ENCODE results near the gene TMOD1.

The TMOD1 gene

GRCh38 chr9:97518166-97518908 lies 16.9 kb downstream of the TMOD1 start:
- DNase-seq (ENCODE audit: low spot score) = no peak

DNA sequence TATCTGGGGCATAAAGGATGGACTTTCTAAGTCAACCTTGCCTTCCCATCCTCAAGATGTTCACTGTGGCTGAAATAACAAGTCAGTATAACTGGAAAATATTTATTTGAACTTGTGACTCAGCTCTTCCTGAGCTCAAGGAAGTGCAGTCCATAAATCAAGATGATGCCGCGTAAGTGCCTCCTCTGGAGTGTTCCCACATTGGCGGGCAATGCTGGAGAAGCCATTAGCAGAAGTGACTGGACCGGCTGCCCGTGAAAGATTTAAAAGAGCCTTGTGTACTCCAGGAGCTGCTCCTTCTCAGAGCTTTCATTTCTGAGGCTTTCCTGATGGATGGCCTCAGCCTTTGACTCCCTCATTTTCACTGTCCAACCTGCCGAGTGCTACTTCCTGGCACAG lies 17.4 kb downstream of the TMOD1 start:
- DNase-seq (ENCODE audit: low spot score) = peak; percentile 66

GRCh38 chr9:97519441-97519970 lies 18.0 kb downstream of the TMOD1 start:
- no peak for DNase-seq (ENCODE audit: low spot score)

DNA sequence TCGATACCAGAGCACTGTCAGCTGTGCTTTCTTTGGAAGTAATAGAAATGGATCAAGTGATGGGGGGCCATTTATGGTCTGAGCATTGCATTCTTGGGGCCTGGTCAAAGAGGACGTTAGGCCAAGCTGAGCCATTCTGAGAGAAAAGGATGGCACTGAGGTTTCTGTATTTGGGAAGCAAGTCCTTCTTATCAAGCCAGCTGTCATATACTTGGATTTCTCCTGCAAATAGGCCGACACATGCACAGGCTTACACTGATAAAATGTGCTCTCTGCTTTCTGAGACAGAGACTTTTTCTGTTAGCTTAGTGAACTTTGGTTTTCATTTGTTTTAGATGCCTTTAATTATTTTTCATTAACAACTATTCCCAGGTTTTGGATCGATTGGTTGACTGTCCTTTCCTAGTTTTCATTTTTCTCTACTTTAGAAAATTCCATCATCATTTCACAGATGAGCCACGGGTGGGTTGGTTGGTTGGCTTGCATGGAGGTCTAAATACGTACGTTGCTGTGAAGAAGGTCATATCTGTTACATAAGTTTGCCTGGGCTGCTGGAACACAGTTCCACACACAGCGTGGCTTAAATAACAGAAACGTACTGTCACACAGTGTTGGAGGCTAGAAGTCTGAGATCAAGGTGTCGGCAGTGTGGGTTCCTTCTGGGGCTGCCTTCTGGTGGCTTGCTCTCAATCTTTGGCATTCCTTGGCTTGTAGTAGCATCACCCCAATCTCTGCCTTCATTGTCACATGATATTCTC lies 20.3 kb downstream of the TMOD1 start:
- DNase-seq (ENCODE audit: low spot score) = no peak

- DNase-seq (ENCODE audit: low spot score) = no peak
Measured at GRCh38 chr9:97524424-97524823, 23.0 kb downstream of the TMOD1 start.

- no peak for DNase-seq (ENCODE audit: low spot score)
Measured at GRCh38 chr9:97525451-97525850, 24.0 kb downstream of the TMOD1 start.

GRCh38 chr9:97526895-97527575 lies 25.6 kb downstream of the TMOD1 start:
- no peak for DNase-seq (ENCODE audit: low spot score)

DNA sequence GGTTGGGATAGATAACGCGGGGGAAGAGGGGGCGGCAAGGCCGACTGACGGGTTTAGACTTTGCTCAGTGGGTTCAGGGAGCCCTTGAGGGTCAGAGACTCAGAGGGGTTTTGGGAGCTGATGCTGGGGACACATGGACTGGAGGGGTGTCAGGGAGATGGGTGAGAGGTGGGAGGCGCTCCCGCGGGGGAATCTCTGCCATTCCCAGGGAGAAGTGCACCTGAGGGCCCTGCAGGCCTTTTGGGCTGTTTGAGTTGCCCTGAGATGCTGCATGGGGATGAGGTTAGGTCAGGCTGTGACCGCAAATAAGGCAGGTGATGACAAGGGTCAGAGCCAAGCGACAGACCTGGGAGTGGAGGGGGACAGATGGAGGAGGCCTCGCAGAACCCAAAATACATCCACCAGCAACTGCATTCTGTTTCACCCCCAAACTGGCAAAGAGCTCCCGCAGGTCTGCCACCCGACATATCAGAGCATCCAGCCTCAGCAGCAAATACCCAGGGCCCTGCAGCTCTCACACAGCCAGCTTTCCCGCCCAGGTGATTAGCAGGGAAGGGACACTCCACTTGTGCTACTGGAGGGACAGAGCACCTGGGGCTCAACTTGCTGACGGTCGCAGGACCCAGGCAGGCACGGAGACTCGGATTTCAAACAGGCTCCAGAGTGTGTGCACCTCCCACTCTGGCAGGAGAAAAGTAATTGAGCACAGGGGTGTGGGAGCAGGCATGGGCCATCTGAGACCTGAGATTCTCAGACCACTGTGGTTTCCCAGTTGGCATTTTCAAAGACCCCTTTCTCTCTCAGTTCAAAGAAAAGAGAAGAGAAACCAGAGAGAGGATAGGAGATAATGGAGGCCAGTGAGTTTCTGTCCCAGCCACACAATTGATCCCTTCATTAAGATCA lies 26.4 kb downstream of the TMOD1 start:
- no peak for DNase-seq (ENCODE audit: low spot score)

GRCh38 chr9:97528529-97529230 lies 27.2 kb downstream of the TMOD1 start:
- DNase-seq (ENCODE audit: low spot score) = no peak

DNA sequence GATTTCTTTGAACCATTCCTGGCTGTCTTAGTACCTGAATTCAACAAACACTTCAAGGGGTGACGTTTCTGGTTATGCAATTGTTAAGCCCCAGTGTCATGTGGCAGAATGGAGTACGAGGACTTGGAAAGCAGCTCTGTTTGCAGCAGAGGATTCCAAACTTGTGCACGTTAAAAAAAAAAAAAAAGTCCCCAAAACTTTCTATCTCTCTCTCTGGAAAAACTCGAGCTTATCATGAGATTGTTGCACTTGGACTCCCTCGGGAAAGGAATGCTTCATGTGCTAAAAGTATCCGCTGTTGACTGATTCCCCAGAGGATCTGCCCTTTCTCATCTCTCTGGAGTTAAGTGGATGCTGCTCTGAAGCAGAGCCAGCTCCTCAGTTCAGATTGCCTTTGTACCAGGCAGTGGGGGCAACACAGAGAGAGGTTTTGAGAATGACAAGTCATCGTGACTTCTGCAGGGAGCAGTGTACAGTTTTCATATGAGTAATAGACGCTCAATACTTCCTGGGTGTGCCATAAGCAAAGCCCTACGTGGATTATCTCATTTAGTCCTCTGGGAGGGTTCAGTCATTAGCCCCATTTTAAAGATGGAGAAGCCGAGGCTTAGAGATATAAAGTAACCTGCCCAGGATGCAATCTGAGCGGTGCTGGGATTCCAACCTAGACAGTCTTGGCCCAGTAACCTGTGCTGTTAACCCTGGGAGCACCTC lies 28.1 kb downstream of the TMOD1 start:
- no peak for DNase-seq (ENCODE audit: low spot score)

GRCh38 chr9:97531888-97532376 lies 30.5 kb downstream of the TMOD1 start:
- DNase-seq (ENCODE audit: low spot score) = no peak

GRCh38 chr9:97534185-97534584 lies 32.7 kb downstream of the TMOD1 start:
- no peak for DNase-seq (ENCODE audit: low spot score)

DNA sequence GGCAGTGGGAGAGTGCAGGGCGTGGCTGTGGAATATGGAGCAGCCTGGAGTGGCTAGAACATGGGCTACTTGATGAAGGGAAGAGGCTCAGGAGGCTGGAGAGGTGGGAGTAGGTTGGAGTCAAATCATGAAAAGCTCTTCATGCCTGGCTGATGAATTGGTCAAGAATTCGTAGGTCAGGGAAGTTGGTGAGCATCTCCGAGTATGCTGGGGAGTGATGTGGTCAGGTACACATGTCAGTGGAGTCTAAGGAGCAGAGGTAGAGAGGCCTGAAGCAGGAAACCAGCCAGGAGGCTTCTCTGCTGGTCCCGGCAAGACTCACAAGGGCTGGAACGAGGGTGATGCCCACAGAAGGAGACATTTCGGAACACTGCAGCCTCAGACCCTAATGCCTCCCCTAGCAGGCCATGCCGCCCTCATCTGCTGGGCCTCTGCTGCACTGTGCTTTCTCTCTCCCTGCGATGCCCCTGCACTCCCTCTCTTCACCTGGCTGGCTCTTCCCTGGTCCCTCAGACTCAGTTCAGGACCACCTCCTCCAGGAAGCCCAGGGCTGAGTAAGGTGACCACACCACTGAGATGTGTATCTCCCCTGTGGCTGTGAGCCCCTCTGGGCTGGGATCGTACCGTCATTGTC lies 33.6 kb downstream of the TMOD1 start:
- DNase-seq (ENCODE audit: low spot score) = no peak

DNA sequence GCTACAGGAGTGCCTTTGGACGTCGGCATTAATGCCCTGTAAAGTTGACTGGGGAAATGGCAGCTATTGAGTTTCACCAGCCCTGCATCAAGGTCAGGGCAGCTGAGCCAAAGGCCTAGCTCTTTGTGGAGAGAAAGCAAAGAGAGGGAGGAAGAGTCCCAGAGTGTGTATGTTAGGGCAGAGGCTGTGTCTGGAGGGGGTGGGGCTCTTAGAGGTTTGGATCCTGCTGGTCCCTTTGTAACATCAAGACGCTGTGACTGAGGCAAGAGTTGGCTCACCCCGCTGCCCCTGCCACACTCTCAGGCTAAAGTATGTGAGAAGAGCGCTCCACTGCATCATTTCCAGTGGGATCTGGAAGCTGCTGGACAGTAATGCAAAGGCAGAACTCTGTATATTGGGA lies 34.3 kb downstream of the TMOD1 start:
- DNase-seq (ENCODE audit: low spot score) = no peak

- no peak for DNase-seq (ENCODE audit: low spot score)
Measured at GRCh38 chr9:97536480-97536879, 35.0 kb downstream of the TMOD1 start.

- no peak for DNase-seq (ENCODE audit: low spot score)
Measured at GRCh38 chr9:97543561-97543960, 42.1 kb downstream of the TMOD1 start.

DNA sequence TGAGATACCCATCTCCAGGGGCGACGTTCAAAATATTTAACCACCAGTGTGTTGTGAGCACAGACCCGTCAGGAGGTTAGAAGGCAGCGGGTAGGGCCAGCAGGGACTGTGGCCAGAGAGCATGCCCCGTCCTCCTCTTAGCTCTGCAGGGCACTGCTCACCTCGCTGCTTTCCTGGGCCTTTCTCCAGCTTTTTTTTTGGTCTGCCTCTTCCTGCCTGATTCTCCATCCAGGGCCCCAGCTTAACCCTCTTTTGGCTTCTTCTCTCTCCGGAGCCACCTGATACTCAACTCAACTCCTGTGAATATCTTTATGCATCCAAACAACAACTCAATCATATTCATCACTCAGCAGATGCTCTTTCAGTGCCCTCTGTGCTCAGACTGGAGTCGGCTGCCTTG lies 44.0 kb downstream of the TMOD1 start:
- no peak for DNase-seq (ENCODE audit: low spot score)

- DNase-seq (ENCODE audit: low spot score) = no peak
Measured at GRCh38 chr9:97547098-97547829, 45.8 kb downstream of the TMOD1 start.

DNA sequence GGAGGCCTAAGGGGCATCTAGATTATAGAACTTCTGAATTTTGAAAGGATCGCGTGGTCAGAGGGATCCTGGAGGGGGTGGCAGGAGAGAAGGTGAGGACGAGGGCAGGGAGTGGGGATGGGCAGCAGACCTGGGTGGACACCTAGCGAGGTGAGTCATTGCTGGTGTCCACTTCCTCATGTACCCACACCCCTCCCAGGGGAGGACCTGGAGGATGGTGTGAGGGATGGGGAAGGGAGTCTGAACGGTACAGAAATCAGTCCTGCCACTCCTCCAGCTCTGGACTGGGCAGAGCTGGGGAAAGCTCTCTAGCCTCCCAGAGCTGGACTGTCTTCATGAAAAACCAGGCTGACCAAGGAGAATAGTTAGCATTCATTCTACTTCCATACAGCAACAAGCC lies 46.9 kb downstream of the TMOD1 start:
- DNase-seq (ENCODE audit: low spot score) = no peak
